ENCODE measurements around the gene CYGB. TPM values are rescaled to one million over a fixed set of nuclear protein-coding genes. Genes with fewer than 3 reads are reported as not detected.
A peak's percentile ranks its signal among the peaks of the same experiment; 100 is the strongest.

Gene CYGB
- total and polyA plus RNA-seq, 2 of the 13 experiments (the other 11 are each of a cell fraction or from before 2014, with no cell fraction given): 18.9 to 27.1 TPM

DNA sequence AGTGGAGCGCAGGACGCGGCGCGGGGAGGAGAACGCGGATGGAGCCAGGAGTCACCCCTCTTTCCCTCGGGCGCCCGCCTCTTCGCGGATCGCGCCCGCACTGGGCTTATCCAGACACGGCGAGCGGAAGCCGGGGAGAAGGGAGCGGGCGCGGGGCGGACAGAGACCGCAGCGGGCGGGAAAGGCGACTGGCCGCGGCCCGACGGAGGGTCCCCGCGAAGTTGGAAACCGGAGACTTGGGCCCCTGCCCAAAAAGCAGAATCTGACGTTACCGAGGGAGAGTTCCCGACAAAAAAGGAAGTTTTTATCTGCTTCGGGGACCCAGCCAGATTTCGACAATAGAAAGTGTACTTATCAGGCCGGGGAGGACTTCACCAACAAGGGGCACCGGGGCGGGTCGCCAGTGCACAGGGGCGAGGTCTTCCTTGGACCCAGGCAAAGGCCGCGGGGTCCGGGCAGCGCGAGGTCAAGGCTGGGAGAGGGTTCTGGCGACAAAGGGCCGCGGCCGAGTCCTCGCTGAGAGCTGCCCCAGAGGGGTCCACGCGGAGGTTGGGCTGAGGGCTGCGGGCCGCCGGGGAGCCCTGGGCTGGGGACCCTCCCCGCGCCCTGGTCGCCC lies 47.6 kb upstream of the CYGB start (continued):
- TF ChIP-seq RERE (CRISPR knock-in tag; IDR thresholded peaks at IDR 0.05; ENCODE audit: low read depth) (no peak), PAWR (CRISPR knock-in tag; IDR thresholded peaks at IDR 0.05; ENCODE audit: borderline replicate concordance) (no peak), SUZ12 (IDR thresholded peaks at IDR 0.05; ENCODE audit: low read depth, low read length) (no peak), ZNF558 (CRISPR knock-in tag; IDR thresholded peaks at IDR 0.05; ENCODE audit: borderline replicate concordance) (0 out of 2 replicates have a peak, but pooled peaks have one; percentile 39), ZBTB21 (CRISPR knock-in tag; IDR thresholded peaks at IDR 0.05) (no peak), NKX3-1 (CRISPR knock-in tag; IDR thresholded peaks at IDR 0.05) (no peak), MTA1 (CRISPR knock-in tag; IDR thresholded peaks at IDR 0.05; ENCODE audit: borderline replicate concordance) (peak; percentile 7; the same call in 1 of the 2 replicates), ZNF382 (CRISPR knock-in tag; IDR thresholded peaks at IDR 0.05; ENCODE audit: borderline replicate concordance) (no peak), ZKSCAN5 (CRISPR knock-in tag; IDR thresholded peaks at IDR 0.05) (no peak), NR0B2 (CRISPR knock-in tag; IDR thresholded peaks at IDR 0.05) (no peak), ZSCAN29 (CRISPR knock-in tag; conservative IDR thresholded peaks at IDR 0.05) (no peak), CEBPG (CRISPR knock-in tag; IDR thresholded peaks at IDR 0.05) (no peak), POGK (CRISPR knock-in tag; conservative IDR thresholded peaks at IDR 0.05) (peak; percentile 62; the same call in 1 of the 2 replicates), ZC3H4 (CRISPR knock-in tag; IDR thresholded peaks at IDR 0.05; ENCODE audit: borderline replicate concordance) (no peak), ZNF761 (CRISPR knock-in tag; conservative IDR thresholded peaks at IDR 0.05) (no peak), ETV5 (CRISPR knock-in tag; IDR thresholded peaks at IDR 0.05; ENCODE audit: borderline replicate concordance) (no peak), POLR2A (IDR thresholded peaks at IDR 0.05; ENCODE audit: insufficient read depth in 1 of 2, low read depth in 2 of 2, low read length in 2 of 2) (no peak), IRF9 (CRISPR knock-in tag; IDR thresholded peaks at IDR 0.05; ENCODE audit: borderline replicate concordance) (0 out of 2 replicates have a peak, but pooled peaks have one; percentile 59)
- TF ChIP-seq, protein P1, sequence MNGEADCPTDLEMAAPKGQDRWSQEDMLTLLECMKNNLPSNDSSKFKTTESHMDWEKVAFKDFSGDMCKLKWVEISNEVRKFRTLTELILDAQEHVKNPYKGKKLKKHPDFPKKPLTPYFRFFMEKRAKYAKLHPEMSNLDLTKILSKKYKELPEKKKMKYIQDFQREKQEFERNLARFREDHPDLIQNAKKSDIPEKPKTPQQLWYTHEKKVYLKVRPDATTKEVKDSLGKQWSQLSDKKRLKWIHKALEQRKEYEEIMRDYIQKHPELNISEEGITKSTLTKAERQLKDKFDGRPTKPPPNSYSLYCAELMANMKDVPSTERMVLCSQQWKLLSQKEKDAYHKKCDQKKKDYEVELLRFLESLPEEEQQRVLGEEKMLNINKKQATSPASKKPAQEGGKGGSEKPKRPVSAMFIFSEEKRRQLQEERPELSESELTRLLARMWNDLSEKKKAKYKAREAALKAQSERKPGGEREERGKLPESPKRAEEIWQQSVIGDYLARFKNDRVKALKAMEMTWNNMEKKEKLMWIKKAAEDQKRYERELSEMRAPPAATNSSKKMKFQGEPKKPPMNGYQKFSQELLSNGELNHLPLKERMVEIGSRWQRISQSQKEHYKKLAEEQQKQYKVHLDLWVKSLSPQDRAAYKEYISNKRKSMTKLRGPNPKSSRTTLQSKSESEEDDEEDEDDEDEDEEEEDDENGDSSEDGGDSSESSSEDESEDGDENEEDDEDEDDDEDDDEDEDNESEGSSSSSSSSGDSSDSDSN (CRISPR knock-in tag; IDR thresholded peaks at IDR 0.05): no peak; the same call in 1 of the 2 replicates
